Activated B cell treated with CpG ODN at 0.5 μM for 24 hours (primary cell): Measurements from ENCODE around the gene TMEM269. TPM values are rescaled to one million over a fixed set of nuclear protein-coding genes. Genes with fewer than 3 reads are reported as not detected.

Source experiments
- ATAC-seq: fragments of 200-7000 bp; cut with Tn5 transposase; one replicate; pipeline ENCODE4 v1.10.0; 2021; ENCODE audit warnings: low read depth, mild to moderate bottlenecking, moderate library complexity
- CTCF ChIA-PET: fragments of 350-600 bp; sonication (Branson Sonifier 250); formaldehyde crosslinking; loops from one replicate; lab custom pipeline; 2021; ENCODE audit warnings: antibody characterized with exemption; lab: Charles Lee
- POLR2A ChIA-PET: fragments of 350-600 bp; sonication (Branson Sonifier 250); formaldehyde crosslinking; loops from one replicate; lab custom pipeline; 2021; ENCODE audit warnings: antibody characterized with exemption; lab: Charles Lee
- DNase-seq: peaks from one replicate; pipeline ENCODE4 v3.0.0; 2022
- H3K27ac Mint-ChIP-seq: one replicate; pipeline ENCODE4 v1.8.0; 2020; ENCODE audit warnings: mixed read lengths
- H3K27me3 Mint-ChIP-seq: one replicate; pipeline ENCODE4 v1.8.0; 2021; ENCODE audit warnings: mixed read lengths
- H3K36me3 Mint-ChIP-seq: one replicate; pipeline ENCODE4 v1.8.0; 2021; ENCODE audit warnings: low read depth, mixed read lengths
- H3K4me1 Mint-ChIP-seq: one replicate; pipeline ENCODE4 v1.8.0; 2021; ENCODE audit warnings: mixed read lengths
- H3K4me3 Mint-ChIP-seq: one replicate; pipeline ENCODE4 v1.8.0; 2020; ENCODE audit warnings: mild to moderate bottlenecking, mixed read lengths
- H3K9me3 Mint-ChIP-seq: one replicate; pipeline ENCODE4 v1.8.0; 2020; ENCODE audit warnings: mixed read lengths
- intact Hi-C: fragments of 100-400 bp; cut with micrococcal nuclease; formaldehyde crosslinking; loops from one replicate; pipeline ENCODE4 v1.15.1; 2024
- total RNA-seq: library from RNA; stranded (reverse); gene quantifications from 2 replicates; pipeline ENCODE4 v1.2.3, GENCODE V29; 2022
- TF ChIP-seq, protein P1 (sequence below): fragments of 200-600 bp; IDR thresholded peaks from one replicate; pipeline ENCODE4 v1.8.0; 2022; ENCODE audit warnings: antibody characterized with exemption, mild to moderate bottlenecking

TMEM269 gene
- total RNA-seq, 1 donor from 2014 or later, result 0.31 TPM

DNA sequence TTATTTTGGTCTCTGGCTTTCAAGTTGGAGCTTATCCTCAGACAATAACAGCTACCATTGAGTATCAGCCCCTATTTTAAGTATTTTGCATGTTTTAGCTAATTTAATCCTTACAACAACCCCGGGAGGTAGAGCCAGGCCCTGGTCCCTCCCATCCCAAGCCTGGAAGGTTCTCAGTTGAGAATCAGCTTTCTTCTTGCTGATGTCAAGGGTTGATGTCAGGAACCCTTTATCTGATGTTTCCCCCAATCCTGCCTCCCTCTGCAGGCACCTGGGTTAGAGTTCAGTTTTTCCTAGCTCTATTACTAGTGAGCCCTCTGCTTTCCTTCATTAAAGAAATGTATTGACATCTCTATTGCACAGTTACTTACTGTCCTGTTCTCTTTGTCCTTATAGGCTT lies 36.0 kb downstream of the TMEM269 start:
- ChIA-PET POLR2A (interaction anchor here (0.7 to 1.5 kb wide), 2 partner anchors 54 to 514 kb away, joined by 8 to 10 read pairs; partner anchors contain the start of genes C1orf50 and P3H1), CTCF (interaction anchor here (2.4 kb wide), 1 partner anchor 252 kb away, joined by 6 read pairs; no protein-coding TSS in a partner anchor)
- no peaks in the 10 kb centered on the region for H3K9me3 Mint-ChIP-seq
- ATAC-seq (no peak), DNase-seq (no peak)
- peaks cover 8% of the 10 kb centered on the region for H3K36me3 Mint-ChIP-seq
- TF ChIP-seq, protein P1, sequence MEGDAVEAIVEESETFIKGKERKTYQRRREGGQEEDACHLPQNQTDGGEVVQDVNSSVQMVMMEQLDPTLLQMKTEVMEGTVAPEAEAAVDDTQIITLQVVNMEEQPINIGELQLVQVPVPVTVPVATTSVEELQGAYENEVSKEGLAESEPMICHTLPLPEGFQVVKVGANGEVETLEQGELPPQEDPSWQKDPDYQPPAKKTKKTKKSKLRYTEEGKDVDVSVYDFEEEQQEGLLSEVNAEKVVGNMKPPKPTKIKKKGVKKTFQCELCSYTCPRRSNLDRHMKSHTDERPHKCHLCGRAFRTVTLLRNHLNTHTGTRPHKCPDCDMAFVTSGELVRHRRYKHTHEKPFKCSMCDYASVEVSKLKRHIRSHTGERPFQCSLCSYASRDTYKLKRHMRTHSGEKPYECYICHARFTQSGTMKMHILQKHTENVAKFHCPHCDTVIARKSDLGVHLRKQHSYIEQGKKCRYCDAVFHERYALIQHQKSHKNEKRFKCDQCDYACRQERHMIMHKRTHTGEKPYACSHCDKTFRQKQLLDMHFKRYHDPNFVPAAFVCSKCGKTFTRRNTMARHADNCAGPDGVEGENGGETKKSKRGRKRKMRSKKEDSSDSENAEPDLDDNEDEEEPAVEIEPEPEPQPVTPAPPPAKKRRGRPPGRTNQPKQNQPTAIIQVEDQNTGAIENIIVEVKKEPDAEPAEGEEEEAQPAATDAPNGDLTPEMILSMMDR, result no peak
- no peak overlapping the region for H3K27ac Mint-ChIP-seq
- intact Hi-C loops, result no loop called here
- no peak overlapping the region for H3K4me3 Mint-ChIP-seq
- H3K27me3 Mint-ChIP-seq, result no peaks in the 10 kb centered on the region
- peaks cover 16% of the 10 kb centered on the region for H3K4me1 Mint-ChIP-seq

DNA sequence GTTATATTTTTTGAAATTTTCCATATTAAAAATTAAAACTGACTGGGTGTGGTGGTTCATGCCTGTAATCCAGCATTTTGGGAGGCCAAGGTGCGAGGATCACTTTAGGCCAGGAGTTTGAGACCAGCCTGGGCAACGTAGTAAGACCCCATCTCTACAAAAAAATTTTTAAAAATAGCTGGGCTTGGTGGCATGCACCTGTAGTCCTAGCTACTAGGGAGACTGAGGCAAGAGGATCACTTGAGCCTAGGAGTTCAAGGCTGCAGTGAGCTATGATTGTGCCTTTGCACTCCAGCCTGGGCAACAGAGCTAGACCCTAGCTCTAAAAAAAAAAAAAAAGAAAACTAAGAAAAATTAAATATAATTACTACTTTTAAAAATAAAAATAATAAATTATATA lies 36.9 kb downstream of the TMEM269 start:
- TF ChIP-seq, protein P1, result no peak
- H3K4me3 Mint-ChIP-seq, result no peak overlapping the region
- CTCF ChIA-PET, result interaction anchor here (2.4 kb wide), 1 partner anchor 251 kb away, joined by 6 read pairs; no protein-coding TSS in a partner anchor
- H3K9me3 Mint-ChIP-seq, result no peaks in the 10 kb centered on the region
- POLR2A ChIA-PET, result interaction anchor here (0.6 to 0.9 kb wide), 4 partner anchors 22 to 358 kb away, joined by 3 to 7 read pairs (median 4); partner anchors contain the start of gene YBX1
- ATAC-seq (no peak), DNase-seq (no peak)
- no peak overlapping the region for H3K27ac Mint-ChIP-seq
- peaks cover 3% of the 10 kb centered on the region for H3K36me3 Mint-ChIP-seq
- H3K4me1 Mint-ChIP-seq, result peaks cover 8% of the 10 kb centered on the region
- intact Hi-C loops, result no loop called here
- no peaks in the 10 kb centered on the region for H3K27me3 Mint-ChIP-seq

DNA sequence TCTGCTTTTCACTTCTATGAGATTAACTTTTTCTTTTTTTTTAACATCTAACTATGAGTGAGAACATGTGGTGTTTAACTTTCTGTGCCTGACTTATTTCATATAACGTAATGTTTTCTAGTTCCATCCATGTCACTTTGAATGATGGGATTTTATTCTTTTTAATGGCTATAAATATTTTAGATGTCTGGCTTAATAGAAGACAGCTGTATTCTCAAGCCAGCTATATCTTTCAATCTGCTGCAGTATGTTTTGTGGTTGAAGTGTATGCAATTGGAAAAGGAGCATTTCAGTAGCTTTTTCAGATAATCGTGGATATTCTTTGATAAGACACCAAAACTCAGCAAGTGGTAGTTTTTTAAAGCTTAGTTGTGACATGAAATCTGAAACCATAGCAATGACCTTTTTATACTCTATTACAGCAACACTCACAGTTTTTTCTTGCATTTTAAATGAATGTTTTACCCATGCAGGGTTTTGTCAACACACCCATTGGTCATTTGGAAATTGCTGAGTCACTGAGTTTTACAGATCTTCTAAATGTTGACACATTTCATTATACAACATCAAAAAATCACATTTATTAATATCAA lies 38.1 kb downstream of the TMEM269 start:
- H3K9me3 Mint-ChIP-seq, result no peaks in the 10 kb centered on the region
- no peaks in the 10 kb centered on the region for H3K27me3 Mint-ChIP-seq
- TF ChIP-seq, protein P1, result no peak
- no peak overlapping the region for H3K27ac Mint-ChIP-seq
- DNase-seq, result no peak
- H3K4me1 Mint-ChIP-seq, result peaks cover under 1% of the 10 kb centered on the region
- POLR2A ChIA-PET, result interaction anchor here (0.7 kb wide), 1 partner anchor 349 kb away, joined by 3 read pairs; the partner anchor contains the start of genes CFAP57 and EBNA1BP2
- intact Hi-C loops, result no loop called here
- ATAC-seq, result no peak
- CTCF ChIA-PET, result no interaction called here
- H3K36me3 Mint-ChIP-seq, result peaks cover 3% of the 10 kb centered on the region
- no peak overlapping the region for H3K4me3 Mint-ChIP-seq

DNA sequence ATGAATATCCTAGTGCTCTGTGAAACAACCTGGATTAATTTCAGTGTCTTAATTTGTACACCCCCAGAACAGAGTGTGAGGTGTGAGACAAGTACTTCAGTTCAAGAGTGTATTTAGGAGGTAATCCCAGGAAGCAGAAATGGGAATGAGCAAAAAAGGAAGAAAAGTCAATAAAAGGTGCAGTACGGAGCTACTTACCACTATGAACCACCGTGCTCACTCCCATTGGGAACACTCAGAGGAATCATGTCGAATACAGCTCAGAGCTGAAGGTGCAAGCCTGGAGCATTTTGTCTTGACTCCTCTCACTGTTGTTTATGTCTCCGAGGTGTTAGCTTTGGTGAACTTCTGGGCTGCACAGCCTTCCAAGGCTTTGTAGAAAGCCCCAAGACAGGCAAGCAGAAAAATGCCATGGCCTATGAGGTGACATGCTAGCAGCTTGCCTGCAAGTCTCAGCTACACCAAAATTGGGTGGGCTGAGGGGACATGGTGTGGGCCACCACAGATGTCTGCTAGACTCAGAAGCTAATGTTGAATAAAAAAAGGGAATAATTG lies 39.8 kb downstream of the TMEM269 start:
- H3K4me1 Mint-ChIP-seq, result no peaks in the 10 kb centered on the region
- TF ChIP-seq, protein P1, result no peak
- intact Hi-C loops, result no loop called here
- no peaks in the 10 kb centered on the region for H3K9me3 Mint-ChIP-seq
- no peak overlapping the region for H3K4me3 Mint-ChIP-seq
- peaks cover 2% of the 10 kb centered on the region for H3K36me3 Mint-ChIP-seq
- DNase-seq (no peak), ATAC-seq (no peak)
- H3K27ac Mint-ChIP-seq, result no peak overlapping the region
- no peaks in the 10 kb centered on the region for H3K27me3 Mint-ChIP-seq
- ChIA-PET POLR2A (no interaction called here), CTCF (no interaction called here)

DNA sequence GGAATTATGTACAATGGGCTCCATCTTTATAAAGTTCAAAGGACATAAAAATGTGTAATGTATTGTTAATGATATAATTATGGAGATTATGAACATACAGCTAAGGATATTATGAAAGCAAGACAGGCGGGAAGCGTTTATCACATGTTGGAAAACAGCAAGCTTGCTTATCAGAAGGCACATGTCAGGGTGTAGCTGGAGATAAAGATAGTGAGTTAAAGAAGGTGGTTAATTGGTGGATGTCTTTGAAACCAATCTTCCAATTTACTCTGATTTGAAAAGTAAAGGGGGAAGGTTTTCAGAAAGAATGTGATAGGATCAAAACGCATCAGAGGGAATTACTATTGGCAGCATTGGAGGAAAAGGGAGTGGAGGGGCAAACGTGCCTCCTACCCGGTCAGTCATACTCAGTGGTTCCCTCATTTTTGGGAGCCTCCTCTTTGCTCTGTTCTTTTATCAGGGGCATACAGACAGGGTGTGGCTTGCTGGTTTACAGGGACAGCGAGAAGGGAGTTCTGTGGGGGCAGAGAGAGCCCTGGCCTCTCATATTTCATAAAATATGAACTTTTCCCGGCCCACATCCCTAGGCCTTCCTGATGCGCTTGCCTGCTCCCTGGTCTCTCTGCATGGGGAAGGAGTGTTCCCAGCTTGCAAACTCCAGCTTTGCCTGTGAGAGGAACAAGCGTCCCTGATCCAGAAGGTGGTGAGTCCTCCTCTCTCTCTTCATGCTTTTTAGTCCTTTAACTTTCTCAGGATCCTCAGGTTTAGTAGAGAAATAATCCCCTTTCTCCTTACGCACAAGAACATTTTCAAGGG lies 40.5 kb downstream of the TMEM269 start:
- H3K27me3 Mint-ChIP-seq, result no peaks in the 10 kb centered on the region
- no peaks in the 10 kb centered on the region for H3K9me3 Mint-ChIP-seq
- intact Hi-C loops, result no loop called here
- ChIA-PET CTCF (no interaction called here), POLR2A (no interaction called here)
- H3K36me3 Mint-ChIP-seq, result no peaks in the 10 kb centered on the region
- H3K4me1 Mint-ChIP-seq, result no peaks in the 10 kb centered on the region
- no peak overlapping the region for H3K27ac Mint-ChIP-seq
- no peak for ATAC-seq
- DNase-seq, result no peak
- no peak overlapping the region for H3K4me3 Mint-ChIP-seq
- TF ChIP-seq, protein P1, result no peak
